H9 (cell line): ENCODE data around the gene GRIA1. TPM values are rescaled to one million over a fixed set of nuclear protein-coding genes. Genes with fewer than 3 reads are reported as not detected.

Experiments
- DNase-seq: peaks from one replicate; pipeline ENCODE4 v3.0.0-alpha.2; 2017
- H2AFZ ChIP-seq: one replicate; pipeline ENCODE4 v1.6.1; 2013; ENCODE audit warnings: mild to moderate bottlenecking, low read length, control low read depth, moderate library complexity
- H2AK5ac ChIP-seq: 2 replicates; pipeline ENCODE4 v1.6.1; 2013; ENCODE audit warnings: low read length, control low read depth, mixed read lengths; ENCODE audit not compliant: insufficient read length
- H2BK120ac ChIP-seq: one replicate; pipeline ENCODE4 v1.6.1; 2013; ENCODE audit warnings: low read depth, mild to moderate bottlenecking, low read length, control low read depth, inconsistent platforms; ENCODE audit not compliant: poor library complexity, severe bottlenecking
- H2BK12ac ChIP-seq: 2 replicates; pipeline ENCODE4 v1.6.1; 2013; ENCODE audit warnings: low read length, control low read depth, mixed read lengths, low read depth; ENCODE audit not compliant: insufficient read length
- H2BK15ac ChIP-seq: 2 replicates; pipeline ENCODE4 v1.6.1; 2013; ENCODE audit warnings: low read depth, low read length, control low read depth
- H2BK20ac ChIP-seq: one replicate; pipeline ENCODE4 v1.6.1; 2013; ENCODE audit warnings: low read depth, mild to moderate bottlenecking, low read length, control low read depth, inconsistent platforms; ENCODE audit not compliant: poor library complexity, severe bottlenecking
- H2BK5ac ChIP-seq: 2 replicates; pipeline ENCODE4 v1.6.1; 2013; ENCODE audit warnings: low read length, control low read depth, mixed read lengths; ENCODE audit not compliant: insufficient read length
- H3K14ac ChIP-seq: 2 replicates; pipeline ENCODE4 v1.6.1; 2013; ENCODE audit warnings: low read length, control low read depth; ENCODE audit not compliant: insufficient read depth
- H3K18ac ChIP-seq: 2 replicates; pipeline ENCODE4 v1.6.1; 2013; ENCODE audit warnings: low read depth, mild to moderate bottlenecking, mixed read lengths, low read length, control low read depth; ENCODE audit not compliant: insufficient read length
- H3K23ac ChIP-seq: 2 replicates; pipeline ENCODE4 v1.6.1; 2013; ENCODE audit warnings: low read length, control low read depth, mixed read lengths, low read depth; ENCODE audit not compliant: insufficient read length
- H3K23me2 ChIP-seq: 2 replicates; pipeline ENCODE4 v1.6.1; 2013; ENCODE audit warnings: low read depth, mild to moderate bottlenecking, mixed read lengths, low read length, control low read depth; ENCODE audit not compliant: insufficient read length, poor library complexity, severe bottlenecking
- H3K27ac ChIP-seq: 2 replicates; pipeline ENCODE4 v1.5.1; 2013; ENCODE audit warnings: low read length, control low read depth, mixed read lengths, low read depth; ENCODE audit not compliant: insufficient read length
- H3K27me3 ChIP-seq: 2 replicates; pipeline ENCODE4 v1.6.1; 2013; ENCODE audit warnings: low read length, control low read depth, inconsistent platforms; ENCODE audit not compliant: insufficient read depth
- H3K4ac ChIP-seq: 2 replicates; pipeline ENCODE4 v1.6.1; 2013; ENCODE audit warnings: low read depth, mild to moderate bottlenecking, control low read depth, inconsistent platforms, low read length, moderate library complexity
- H3K4me1 ChIP-seq: 2 replicates; pipeline ENCODE4 v1.6.1; 2013; ENCODE audit warnings: low read length, control low read depth, inconsistent platforms; ENCODE audit not compliant: insufficient read depth
- H3K4me2 ChIP-seq: 2 replicates; pipeline ENCODE4 v1.6.1; 2013; ENCODE audit warnings: low read length, control low read depth, mixed read lengths; ENCODE audit not compliant: insufficient read length, insufficient read depth
- H3K56ac ChIP-seq: 2 replicates; pipeline ENCODE4 v1.6.1; 2013; ENCODE audit warnings: low read depth, mild to moderate bottlenecking, mixed read lengths, low read length, control low read depth; ENCODE audit not compliant: insufficient read length
- H3K79me1 ChIP-seq: 2 replicates; pipeline ENCODE4 v1.6.1; 2013; ENCODE audit warnings: low read depth, mild to moderate bottlenecking, moderate library complexity, low read length, control low read depth, inconsistent platforms; ENCODE audit not compliant: insufficient read depth, poor library complexity, severe bottlenecking
- H3K79me2 ChIP-seq: 2 replicates; pipeline ENCODE4 v1.6.1; 2013; ENCODE audit warnings: low read length, control low read depth, inconsistent platforms; ENCODE audit not compliant: insufficient read depth
- H3K9ac ChIP-seq: 2 replicates; pipeline ENCODE4 v1.6.1; 2013; ENCODE audit warnings: low read length, control low read depth, mixed read lengths; ENCODE audit not compliant: insufficient read length; ENCODE audit errors: extremely low read depth
- H3K9me3 ChIP-seq: one replicate; pipeline ENCODE4 v1.6.1; 2013; ENCODE audit warnings: low read depth, low read length, inconsistent platforms; ENCODE audit not compliant: control insufficient read depth
- H3T11ph ChIP-seq: one replicate; pipeline ENCODE4 v1.6.1; 2013; ENCODE audit warnings: mild to moderate bottlenecking, low read length, control low read depth, inconsistent platforms
- H4K20me1 ChIP-seq: one replicate; pipeline ENCODE4 v1.6.1; 2013; ENCODE audit not compliant: control insufficient read depth, insufficient read length, insufficient read depth
- H4K5ac ChIP-seq: 2 replicates; pipeline ENCODE4 v1.6.1; 2013; ENCODE audit warnings: low read depth, mild to moderate bottlenecking, mixed read lengths, low read length, control low read depth; ENCODE audit not compliant: insufficient read length
- H4K8ac ChIP-seq: replicated peaks from 2 replicates; pipeline ENCODE4 v1.6.1; 2013; ENCODE audit warnings: low read length, control low read depth, mixed read lengths, low read depth; ENCODE audit not compliant: insufficient read length
- H4K91ac ChIP-seq: 2 replicates; pipeline ENCODE4 v1.6.1; 2013; ENCODE audit warnings: low read depth, mild to moderate bottlenecking, moderate library complexity, mixed read lengths, low read length, control low read depth; ENCODE audit not compliant: insufficient read length
- H3K27ac Mint-ChIP-seq, 3 experiments: 2 replicates in 2 of 3; 3 replicates in 1 of 3; pipeline ENCODE4 v1.8.0; 2020 to 2021; ENCODE audit warnings: mixed read lengths in 3 of 3, mild to moderate bottlenecking in 1 of 3, moderate library complexity in 1 of 3
- H3K27me3 Mint-ChIP-seq: 2 replicates; pipeline ENCODE4 v1.8.0; 2021; ENCODE audit warnings: low read depth, mild to moderate bottlenecking, moderate library complexity, mixed read lengths
- H3K36me3 Mint-ChIP-seq, 3 experiments: 2 replicates in 2 of 3; 3 replicates in 1 of 3; pipeline ENCODE4 v1.8.0; 2020 to 2021; ENCODE audit warnings: low read depth in 3 of 3, mixed read lengths in 3 of 3; ENCODE audit not compliant: insufficient read depth in 1 of 3
- H3K4me1 Mint-ChIP-seq, 2 experiments: 2 replicates each; pipeline ENCODE4 v1.8.0; 2020; ENCODE audit warnings: mixed read lengths in 2 of 2
- H3K4me3 Mint-ChIP-seq, 2 experiments: 2 replicates in 1 of 2; 3 replicates in 1 of 2; pipeline ENCODE4 v1.8.0; 2020 to 2021; ENCODE audit warnings: mild to moderate bottlenecking in 2 of 2, mixed read lengths in 2 of 2, moderate library complexity in 1 of 2
- H3K9me3 Mint-ChIP-seq, 2 experiments: 2 replicates in 1 of 2; 3 replicates in 1 of 2; pipeline ENCODE4 v1.8.0; 2020; ENCODE audit warnings: mild to moderate bottlenecking in 2 of 2, mixed read lengths in 2 of 2, moderate library complexity in 1 of 2
- WGBS: extraction: QIAGEN DNeasy Blood & Tissue Kit; methylation state at CpG from one replicate; pipeline ENCODE4 v1.1.7; 2013; ENCODE audit warnings: missing lambda C conversion rate, low lambda C conversion rate, mixed read lengths; ENCODE audit not compliant: insufficient read length; ENCODE audit errors: extremely low coverage; 5-methylcytosine and 5-hydroxymethylcytosine counted together
- total RNA-seq: library from RNA; stranded (reverse); gene quantifications from 2 replicates; pipeline ENCODE4 v1.2.1, GENCODE V29; 2021
- TF ChIP-seq, protein P1 (sequence below): fragments of 200-600 bp; sonication (generic); conservative IDR thresholded peaks from 3 replicates; pipeline ENCODE4 v1.8.0; 2021; ENCODE audit warnings: antibody characterized with exemption, mild to moderate bottlenecking

Gene GRIA1
- total RNA-seq, 1 experiment from 2014 or later: 0.52 TPM

DNA sequence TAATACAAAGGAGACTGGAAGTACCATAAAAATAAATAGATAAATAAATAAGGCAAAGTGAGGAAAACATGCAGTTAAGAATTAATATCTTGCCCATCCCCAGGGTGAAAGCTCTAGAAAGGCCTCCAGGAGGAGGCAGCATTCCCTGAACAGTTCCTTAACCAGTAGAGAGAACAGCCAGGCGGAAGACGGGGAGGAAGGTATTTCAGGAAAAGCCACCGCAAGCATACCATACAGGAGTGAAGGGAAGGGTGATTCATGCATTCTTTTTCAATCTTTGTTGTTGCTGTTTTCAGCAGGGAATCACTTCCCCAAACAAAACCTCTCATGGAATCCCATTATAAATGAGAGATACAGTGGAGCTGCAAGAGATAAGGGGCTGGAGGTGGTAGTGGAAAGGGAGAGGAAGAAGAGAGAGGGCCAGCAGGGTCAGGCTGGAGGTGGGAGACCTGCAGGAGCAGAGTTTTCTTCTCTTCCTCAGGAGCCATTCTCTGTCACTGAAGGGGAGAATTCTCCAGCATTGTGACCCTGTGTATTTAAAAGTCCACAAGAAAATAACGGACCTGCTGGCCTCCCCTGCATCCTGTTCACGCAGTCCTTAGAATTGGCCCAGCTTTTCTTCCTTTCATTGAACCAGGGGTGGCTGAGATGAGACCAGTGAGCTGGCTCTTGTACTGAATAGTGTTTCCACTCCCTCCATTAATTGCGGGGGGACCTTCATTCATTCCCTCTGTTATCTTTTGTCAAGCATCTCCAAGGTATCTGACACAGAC lies 292.3 kb downstream of the GRIA1 start:
- Histone ChIP-seq H2BK120ac (no peak overlapping the region), H3K79me1 (no peaks in the 10 kb centered on the region), H2AK5ac (no peak overlapping the region), H3K79me2 (no peaks in the 10 kb centered on the region), H3K27me3 (no peaks in the 10 kb centered on the region), H3K9ac (no peak overlapping the region), H2AFZ (no peak overlapping the region), H4K5ac (no peak overlapping the region), H2BK12ac (no peak overlapping the region), H2BK15ac (no peak overlapping the region), H3K18ac (no peak overlapping the region), H3T11ph (no peak overlapping the region), H4K20me1 (no peaks in the 10 kb centered on the region), H3K23me2 (no peaks in the 10 kb centered on the region), H3K4me1 (peaks cover 16% of the 10 kb centered on the region; the same call in 1 of the 2 replicates), H4K8ac (no peak overlapping the region), H3K56ac (no peak overlapping the region), H4K91ac (no peak overlapping the region), H3K9me3 (no peaks in the 10 kb centered on the region), H3K23ac (no peak overlapping the region), H3K4me2 (no peak overlapping the region), H3K14ac (no peak overlapping the region), H2BK5ac (no peak overlapping the region), H2BK20ac (no peak overlapping the region), H3K27ac (no peak overlapping the region), H3K4ac (no peak overlapping the region)
- Mint-ChIP-seq H3K4me3 (no peak overlapping the region; a peak in 1 of 5 replicates), H3K27ac (peak overlapping the region; percentile 40 to 93 (median 92)), H3K4me1 (peaks cover 30 to 43% of the 10 kb centered on the region in 2 experiments), H3K9me3 (no peaks in the 10 kb centered on the region), H3K36me3 (no peaks in the 10 kb centered on the region), H3K27me3 (no peaks in the 10 kb centered on the region; the same call in 1 of the 2 replicates)
- WGBS: no CpG with 5 or more reads among the region's 6 CpGs
- DNase-seq: peak; percentile 58
- TF ChIP-seq, protein P1, sequence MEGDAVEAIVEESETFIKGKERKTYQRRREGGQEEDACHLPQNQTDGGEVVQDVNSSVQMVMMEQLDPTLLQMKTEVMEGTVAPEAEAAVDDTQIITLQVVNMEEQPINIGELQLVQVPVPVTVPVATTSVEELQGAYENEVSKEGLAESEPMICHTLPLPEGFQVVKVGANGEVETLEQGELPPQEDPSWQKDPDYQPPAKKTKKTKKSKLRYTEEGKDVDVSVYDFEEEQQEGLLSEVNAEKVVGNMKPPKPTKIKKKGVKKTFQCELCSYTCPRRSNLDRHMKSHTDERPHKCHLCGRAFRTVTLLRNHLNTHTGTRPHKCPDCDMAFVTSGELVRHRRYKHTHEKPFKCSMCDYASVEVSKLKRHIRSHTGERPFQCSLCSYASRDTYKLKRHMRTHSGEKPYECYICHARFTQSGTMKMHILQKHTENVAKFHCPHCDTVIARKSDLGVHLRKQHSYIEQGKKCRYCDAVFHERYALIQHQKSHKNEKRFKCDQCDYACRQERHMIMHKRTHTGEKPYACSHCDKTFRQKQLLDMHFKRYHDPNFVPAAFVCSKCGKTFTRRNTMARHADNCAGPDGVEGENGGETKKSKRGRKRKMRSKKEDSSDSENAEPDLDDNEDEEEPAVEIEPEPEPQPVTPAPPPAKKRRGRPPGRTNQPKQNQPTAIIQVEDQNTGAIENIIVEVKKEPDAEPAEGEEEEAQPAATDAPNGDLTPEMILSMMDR: peak; percentile 62
